ENCODE data around the gene INSL3.
"Not testable (repeated sequence)": the region's sequence is repeated elsewhere in the genome, so short reads cannot be mapped to it uniquely, and the experiment has no call there.

INSL3 gene

GRCh38 chr19:17783721-17784120 lies 37.6 kb downstream of the INSL3 start:
- not testable (repeated sequence) for DNase-seq (ENCODE audit: low read depth)

- no peak for DNase-seq (ENCODE audit: low read depth)
These were observed 40.5 kb downstream of the INSL3 start for GRCh38 chr19:17780781-17781180.

GRCh38 chr19:17778968-17779929 lies 42.1 kb downstream of the INSL3 start:
- DNase-seq (ENCODE audit: low read depth): no peak

GRCh38 chr19:17778251-17778967 lies 42.9 kb downstream of the INSL3 start:
- no peak for DNase-seq (ENCODE audit: low read depth)

- DNase-seq (ENCODE audit: low read depth): not testable (repeated sequence)
These were observed 43.5 kb downstream of the INSL3 start for GRCh38 chr19:17777840-17778239.

- no peak for DNase-seq (ENCODE audit: low read depth)
These were observed 45.1 kb downstream of the INSL3 start for GRCh38 chr19:17775991-17776803.

- peak; percentile 22 for DNase-seq (ENCODE audit: low read depth)
These were observed 45.9 kb downstream of the INSL3 start for GRCh38 chr19:17775245-17775927.

- DNase-seq (ENCODE audit: low read depth): no peak
These were observed 49.1 kb downstream of the INSL3 start for GRCh38 chr19:17772172-17772571.

- DNase-seq (ENCODE audit: low read depth): no peak
These were observed 50.7 kb downstream of the INSL3 start for GRCh38 chr19:17770613-17771012.

- DNase-seq (ENCODE audit: low read depth): no peak
These were observed 53.8 kb downstream of the INSL3 start for GRCh38 chr19:17767559-17767958.

GRCh38 chr19:17766543-17767131 lies 54.7 kb downstream of the INSL3 start:
- no peak for DNase-seq (ENCODE audit: low read depth)

All from activated gamma-delta T cell treated with anti-CD3 and anti-CD28 coated beads, Interleukin-2, amount 50 U/mL, for 16 hours (primary cell).